ENCODE measurements around the gene NRG4.

DNA sequence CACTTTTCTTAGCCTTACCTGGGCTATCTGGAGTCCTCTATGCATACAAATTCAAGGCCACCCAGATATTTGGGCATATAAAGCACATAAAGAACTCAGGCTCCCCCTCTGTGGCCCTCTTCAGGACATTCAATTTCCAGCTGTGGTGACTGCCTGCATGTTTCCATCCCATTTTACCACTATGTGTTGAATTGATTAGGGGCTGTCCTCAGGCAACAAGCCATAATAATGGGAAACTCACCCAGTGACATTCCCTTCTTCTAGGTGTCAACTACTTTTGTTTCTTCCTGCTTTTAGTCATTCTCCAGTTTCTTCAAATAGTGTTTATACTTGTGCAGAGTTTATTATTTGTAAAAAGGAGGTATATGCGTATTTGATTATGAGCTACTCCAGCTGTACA, 18.0 kb downstream of the NRG4 start:
- TF ChIP-seq, protein P1, sequence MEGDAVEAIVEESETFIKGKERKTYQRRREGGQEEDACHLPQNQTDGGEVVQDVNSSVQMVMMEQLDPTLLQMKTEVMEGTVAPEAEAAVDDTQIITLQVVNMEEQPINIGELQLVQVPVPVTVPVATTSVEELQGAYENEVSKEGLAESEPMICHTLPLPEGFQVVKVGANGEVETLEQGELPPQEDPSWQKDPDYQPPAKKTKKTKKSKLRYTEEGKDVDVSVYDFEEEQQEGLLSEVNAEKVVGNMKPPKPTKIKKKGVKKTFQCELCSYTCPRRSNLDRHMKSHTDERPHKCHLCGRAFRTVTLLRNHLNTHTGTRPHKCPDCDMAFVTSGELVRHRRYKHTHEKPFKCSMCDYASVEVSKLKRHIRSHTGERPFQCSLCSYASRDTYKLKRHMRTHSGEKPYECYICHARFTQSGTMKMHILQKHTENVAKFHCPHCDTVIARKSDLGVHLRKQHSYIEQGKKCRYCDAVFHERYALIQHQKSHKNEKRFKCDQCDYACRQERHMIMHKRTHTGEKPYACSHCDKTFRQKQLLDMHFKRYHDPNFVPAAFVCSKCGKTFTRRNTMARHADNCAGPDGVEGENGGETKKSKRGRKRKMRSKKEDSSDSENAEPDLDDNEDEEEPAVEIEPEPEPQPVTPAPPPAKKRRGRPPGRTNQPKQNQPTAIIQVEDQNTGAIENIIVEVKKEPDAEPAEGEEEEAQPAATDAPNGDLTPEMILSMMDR (IDR thresholded peaks at IDR 0.05; ENCODE audit: low read length): no peak
- TF ChIP-seq EZH2 (IDR thresholded peaks at IDR 0.05; ENCODE audit: borderline replicate concordance, low read length): no peak

Measured in OCI-LY1 (cell line).